Central memory CD8-positive, alpha-beta T cell (primary cell): ENCODE results near the gene SETDB1.

Experiments
- ATAC-seq: fragments of 150-1000 bp; cut with Tn5 transposase; replicated peaks from 2 replicates; pipeline ENCODE4 v1.10.0; 2022; ENCODE audit warnings: mild to moderate bottlenecking, moderate FRiP score, moderate number of reproducible peaks; ENCODE audit not compliant: poor library complexity, severe bottlenecking; ENCODE audit errors: extremely low read depth
- DNase-seq, 2 donors: peaks; one replicate each; pipeline ENCODE4 v3.0.0; 2021; ENCODE audit warnings: low spot score in 2 of 2
- H3K27ac Mint-ChIP-seq: one replicate; pipeline ENCODE4 v1.8.0; 2022; ENCODE audit warnings: low read depth, mild to moderate bottlenecking, moderate library complexity, mixed read lengths
- H3K27me3 Mint-ChIP-seq: one replicate; pipeline ENCODE4 v1.8.0; 2022; ENCODE audit warnings: mixed read lengths
- H3K36me3 Mint-ChIP-seq: one replicate; pipeline ENCODE4 v1.8.0; 2022; ENCODE audit warnings: mild to moderate bottlenecking, moderate library complexity, mixed read lengths; ENCODE audit not compliant: insufficient read depth
- H3K4me1 Mint-ChIP-seq: one replicate; pipeline ENCODE4 v1.8.0; 2022; ENCODE audit warnings: mixed read lengths
- H3K4me3 Mint-ChIP-seq: one replicate; pipeline ENCODE4 v1.8.0; 2022; ENCODE audit warnings: mild to moderate bottlenecking, moderate library complexity, mixed read lengths
- H3K9me3 Mint-ChIP-seq: one replicate; pipeline ENCODE4 v1.8.0; 2022; ENCODE audit warnings: mixed read lengths

Gene SETDB1

GRCh38 chr1:151011154-151011850 is 85.1 kb downstream of the SETDB1 start:
- H3K4me3 Mint-ChIP-seq, result no peak overlapping the region
- peaks cover 55% of the 10 kb centered on the region for H3K4me1 Mint-ChIP-seq
- H3K36me3 Mint-ChIP-seq, result peaks cover 16% of the 10 kb centered on the region

DNA sequence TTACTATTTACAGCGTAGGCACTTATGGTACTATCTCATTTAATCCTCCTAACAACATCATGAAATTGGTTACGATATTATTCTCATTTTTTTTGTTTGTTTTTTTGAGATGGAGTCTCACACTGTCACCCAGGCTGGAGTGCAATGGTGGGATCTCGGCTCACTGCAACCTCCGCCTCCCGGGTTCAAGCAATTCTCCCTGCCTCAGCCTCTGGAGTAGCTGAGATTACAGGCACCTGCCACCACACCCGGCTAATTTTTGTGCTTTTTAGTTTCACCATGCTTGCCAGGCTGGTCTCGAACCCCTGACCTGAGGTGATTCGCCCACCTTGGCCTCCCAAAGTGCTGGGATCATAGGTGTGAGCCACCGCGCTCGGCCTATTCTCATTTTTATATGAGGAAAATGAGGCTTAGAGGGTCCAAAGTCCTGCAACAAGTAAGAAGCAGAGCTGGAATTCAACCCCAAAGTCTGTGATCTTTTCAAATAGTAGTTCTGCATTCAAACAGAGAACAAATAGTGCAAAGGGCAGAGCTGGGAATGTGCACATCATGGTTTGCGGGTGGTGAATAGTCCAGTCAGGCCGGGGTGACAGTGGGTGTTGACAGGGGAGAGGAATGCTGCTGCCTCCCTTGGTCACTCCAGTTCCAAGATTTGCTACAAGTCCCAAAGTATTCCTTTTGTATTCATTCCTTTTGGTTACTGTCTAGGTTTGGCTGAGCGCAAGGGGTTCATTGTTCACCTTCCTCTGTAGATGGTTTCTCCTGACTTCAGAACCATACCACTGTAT is 86.7 kb downstream of the SETDB1 start:
- Mint-ChIP-seq H3K27me3 (no peaks in the 10 kb centered on the region), H3K9me3 (no peaks in the 10 kb centered on the region), H3K27ac (no peak overlapping the region), H3K36me3 (peaks cover 11% of the 10 kb centered on the region), H3K4me1 (peaks cover 40% of the 10 kb centered on the region), H3K4me3 (no peak overlapping the region)
- DNase-seq (no peak), ATAC-seq (no peak)

More at GRCh38 chr1:151011154-151011850, 85.1 kb downstream of the SETDB1 start:
- H3K27me3 Mint-ChIP-seq, result no peaks in the 10 kb centered on the region
- H3K9me3 Mint-ChIP-seq, result no peaks in the 10 kb centered on the region
- no peak overlapping the region for H3K27ac Mint-ChIP-seq
- DNase-seq (no peak), ATAC-seq (no peak)

DNA sequence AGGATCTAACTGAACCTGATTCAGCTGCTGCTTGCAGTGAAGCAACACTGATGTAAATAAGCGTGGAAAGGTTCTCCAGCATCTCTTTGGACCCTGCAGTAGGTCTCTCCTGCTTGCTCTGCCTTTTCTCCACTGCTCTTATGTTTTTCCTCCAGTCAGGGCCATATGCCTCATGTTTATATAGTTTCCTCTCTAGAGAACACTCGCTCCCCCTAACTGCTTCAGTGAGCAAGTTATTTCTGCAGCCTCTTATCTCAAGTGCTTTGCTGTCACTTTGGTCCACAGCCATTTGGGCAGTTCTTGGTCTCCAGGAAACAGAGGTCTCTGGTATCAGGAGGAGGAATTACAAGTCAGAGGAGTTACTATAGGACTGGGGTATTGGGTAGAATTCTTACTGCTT is 87.4 kb downstream of the SETDB1 start:
- DNase-seq, result no peak
- peaks cover 6% of the 10 kb centered on the region for H3K36me3 Mint-ChIP-seq
- H3K4me1 Mint-ChIP-seq, result peaks cover 35% of the 10 kb centered on the region
- no peaks in the 10 kb centered on the region for H3K27me3 Mint-ChIP-seq
- H3K9me3 Mint-ChIP-seq, result no peaks in the 10 kb centered on the region
- ATAC-seq, result no peak
- no peak overlapping the region for H3K4me3 Mint-ChIP-seq
- H3K27ac Mint-ChIP-seq, result no peak overlapping the region
